UCSD-AML1 (cell line): ENCODE results near the gene MCOLN2.
"Not testable (repeated sequence)": the region's sequence is repeated elsewhere in the genome, so short reads cannot be mapped to it uniquely, and the experiment has no call there.

Experiments
- DNase-seq: peaks from one replicate; lab custom pipeline; 2025; ENCODE audit not compliant: unreplicated experiment; lab: John Stamatoyannopoulos, UW

MCOLN2 gene

GRCh38 chr1:84996846-84997666 is at the start of gene MCOLN2:
Gene MCOLN2 (minus strand): TSS chr1:84997113. CDS start chr1:84996872, 241 bp downstream.
- DNase-seq = no peak

- no peak for DNase-seq
Measured at GRCh38 chr1:85042413-85042812, 45.5 kb upstream of the MCOLN2 start.

- no peak for DNase-seq
Measured at GRCh38 chr1:85041793-85042192, 44.9 kb upstream of the MCOLN2 start.

GRCh38 chr1:85033221-85033620 is 36.3 kb upstream of the MCOLN2 start:
- DNase-seq = no peak

GRCh38 chr1:85030536-85030935 is 33.6 kb upstream of the MCOLN2 start:
- DNase-seq = no peak

GRCh38 chr1:85028151-85028550 is 31.2 kb upstream of the MCOLN2 start:
- DNase-seq = no peak

GRCh38 chr1:85027242-85027983 is 30.5 kb upstream of the MCOLN2 start:
- DNase-seq = no peak

GRCh38 chr1:85025940-85026339 is 29.0 kb upstream of the MCOLN2 start:
- DNase-seq = no peak

- no peak for DNase-seq
Measured at GRCh38 chr1:85024736-85025135, 27.8 kb upstream of the MCOLN2 start.

- DNase-seq = no peak
Measured at GRCh38 chr1:85022700-85023099, 25.8 kb upstream of the MCOLN2 start.

GRCh38 chr1:85019994-85020393 is 23.1 kb upstream of the MCOLN2 start:
- DNase-seq = no peak

GRCh38 chr1:85015826-85016225 is 18.9 kb upstream of the MCOLN2 start:
- DNase-seq = no peak

GRCh38 chr1:85005641-85006040 is 8.7 kb upstream of the MCOLN2 start:
- DNase-seq = not testable (repeated sequence)

GRCh38 chr1:85001742-85002141 is 4.8 kb upstream of the MCOLN2 start:
- DNase-seq = no peak

- no peak for DNase-seq
Measured at GRCh38 chr1:84998642-84999280, 1.8 kb upstream of the MCOLN2 start.

GRCh38 chr1:84997667-84998600 is 1.0 kb upstream of the MCOLN2 start:
- DNase-seq = no peak

- DNase-seq = no peak
Measured at GRCh38 chr1:84995484-84996334, 1.2 kb downstream of the MCOLN2 start.

- DNase-seq = no peak
Measured at GRCh38 chr1:84991097-84991920, 5.6 kb downstream of the MCOLN2 start.

GRCh38 chr1:84988588-84988987 is 8.3 kb downstream of the MCOLN2 start:
- DNase-seq = no peak
